Keratinocyte (primary cell): Measurements from ENCODE around the gene FAM118B. TPM values are rescaled to one million over a fixed set of nuclear protein-coding genes. Genes with fewer than 3 reads are reported as not detected.

Source experiments
- DNase-seq: peaks from one replicate; pipeline ENCODE4 v3.0.0-alpha.2; 2011; ENCODE audit warnings: low read depth, missing footprints, low spot score
- FAIRE-seq: peaks from 2 replicates; lab custom pipeline; 2011; peaks lifted over from hg19 to GRCh38; lab: Jason Lieb, UNC
- H2AFZ ChIP-seq: 2 replicates; pipeline ENCODE4 v1.6.0; 2012; ENCODE audit warnings: low read length, control low read depth, inconsistent platforms; ENCODE audit not compliant: control insufficient read depth
- H3K27ac ChIP-seq: 2 replicates; pipeline ENCODE4 v1.5.1; 2011; ENCODE audit warnings: low read length; ENCODE audit not compliant: control insufficient read depth, insufficient read depth
- H3K27me3 ChIP-seq: 3 replicates; pipeline ENCODE4 v1.6.0; 2011; ENCODE audit warnings: low read length; ENCODE audit not compliant: control insufficient read depth, insufficient read depth; ENCODE audit errors: extremely low read depth
- H3K36me3 ChIP-seq, 2 experiments: 2 replicates in 1 of 2; 3 replicates in 1 of 2; pipeline ENCODE4 v1.5.1; 2011; ENCODE audit warnings: low read length in 2 of 2, mild to moderate bottlenecking in 1 of 2; ENCODE audit not compliant: control insufficient read depth in 2 of 2, insufficient read depth in 2 of 2; ENCODE audit errors: extremely low read depth in 1 of 2
- H3K4me1 ChIP-seq: 3 replicates; pipeline ENCODE4 v1.5.1; 2011; ENCODE audit warnings: low read length; ENCODE audit not compliant: control insufficient read depth, insufficient read depth; ENCODE audit errors: extremely low read depth
- H3K4me2 ChIP-seq: 3 replicates; pipeline ENCODE4 v1.6.0; 2011; ENCODE audit warnings: low read depth, low read length; ENCODE audit not compliant: control insufficient read depth, insufficient read depth; ENCODE audit errors: extremely low read depth
- H3K4me3 ChIP-seq, 3 experiments: fragments of 200-600 bp in 1 of 3; sonication (generic) in 1 of 3; 2 replicates in 2 of 3; 3 replicates in 1 of 3; pipeline ENCODE4 v1.5.1; 2011 to 2016; ENCODE audit warnings: low read length in 3 of 3, mild to moderate bottlenecking in 3 of 3, control low read depth in 2 of 3, inconsistent platforms in 1 of 3, low read depth in 1 of 3, mixed read lengths in 1 of 3, mixed run types in 1 of 3, moderate library complexity in 1 of 3; ENCODE audit not compliant: control insufficient read depth in 2 of 3, insufficient read depth in 2 of 3; ENCODE audit errors: extremely low read depth in 1 of 3
- H3K79me2 ChIP-seq: 2 replicates; pipeline ENCODE4 v1.6.0; 2012; ENCODE audit warnings: low read length; ENCODE audit not compliant: control insufficient read depth, insufficient read depth
- H3K9ac ChIP-seq: 3 replicates; pipeline ENCODE4 v1.6.0; 2011; ENCODE audit warnings: low read length; ENCODE audit not compliant: control insufficient read depth, insufficient read depth; ENCODE audit errors: extremely low read depth
- H3K9me1 ChIP-seq: 3 replicates; pipeline ENCODE4 v1.6.0; 2011; ENCODE audit warnings: low read length; ENCODE audit not compliant: control insufficient read depth, insufficient read depth; ENCODE audit errors: extremely low read depth
- H3K9me3 ChIP-seq: 2 replicates; pipeline ENCODE4 v1.5.1; 2012; ENCODE audit warnings: low read depth, low read length; ENCODE audit not compliant: control insufficient read depth
- H4K20me1 ChIP-seq: 3 replicates; pipeline ENCODE4 v1.6.0; 2011; ENCODE audit warnings: low read length; ENCODE audit not compliant: control insufficient read depth, insufficient read depth; ENCODE audit errors: extremely low read depth
- EZH2 ChIP-seq: IDR thresholded peaks from one replicate; pipeline ENCODE4 v1.6.1; 2012; ENCODE audit warnings: inconsistent platforms, mild to moderate bottlenecking, low read length, moderate library complexity
- dilution Hi-C: fragments of 300-500 bp; cut with MboI; formaldehyde crosslinking; loops from one replicate; pipeline ENCODE4 v1.7.0; 2020; ENCODE audit warnings: low sequenced_read_pairs; ENCODE audit not compliant: extremely low pct_ligation_motif_present
- polyA plus RNA-seq, 5 experiments: library from polyadenylated mRNA; depleted of rRNA in 3 of 5; stranded (reverse) in 3 of 5; stranded (forward) in 1 of 5; unstranded in 1 of 5; fragments of >200 nt; gene quantifications; 1 replicate in 1 of 5; 2 replicates in 3 of 5; 3 replicates in 1 of 5; pipeline versions ENCODE4 v1.2.1 to v1.2.3, GENCODE V29; 2011 to 2012; ENCODE audit warnings: missing spikeins in 2 of 5, low read depth in 1 of 5, low replicate concordance in 1 of 5
- TF ChIP-seq, protein P1 (sequence below), 3 experiments: IDR thresholded peaks in 1 of 3; conservative IDR thresholded peaks in 1 of 3; optimal IDR thresholded peaks in 1 of 3; 2 replicates in 2 of 3; 3 replicates in 1 of 3; pipeline versions ENCODE3 to v1.5.1; 2011; ENCODE audit warnings: low read length in 3 of 3, mild to moderate bottlenecking in 3 of 3, moderate library complexity in 2 of 3, control low read depth in 1 of 3, inconsistent platforms in 1 of 3; ENCODE audit not compliant: insufficient read depth in 2 of 3; ENCODE audit errors: extremely low read depth in 1 of 3

FAM118B gene
- polyA plus RNA-seq, 1 donor (not counting 4 experiments of a cell fraction or from before 2014, with no cell fraction given), result 32.0 TPM

DNA sequence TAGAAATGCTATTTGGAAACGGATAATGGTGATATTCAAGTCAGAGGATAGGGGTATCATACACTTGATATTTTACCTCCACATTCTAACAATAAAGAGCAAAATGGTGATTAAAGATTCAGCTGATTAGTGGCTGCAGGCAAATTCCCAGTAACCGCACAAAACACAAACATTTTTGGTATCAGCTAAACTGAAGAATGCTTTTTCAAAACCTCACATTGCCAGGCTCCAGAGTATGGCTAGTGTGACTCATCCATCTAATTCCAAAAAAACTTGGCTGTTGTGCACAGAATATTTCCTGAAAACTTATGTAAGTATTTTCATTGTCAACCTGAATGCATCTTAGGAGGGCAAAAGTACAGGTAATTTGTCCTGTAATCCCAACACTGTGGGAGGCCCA lies 46.2 kb downstream of the FAM118B start:
- no peak overlapping the region for H3K27ac ChIP-seq
- H3K9ac ChIP-seq, result no peak overlapping the region
- H3K4me1 ChIP-seq, result no peaks in the 10 kb centered on the region
- no peaks in the 10 kb centered on the region for H3K9me1 ChIP-seq
- H2AFZ ChIP-seq, result no peak overlapping the region
- no peak overlapping the region for H3K4me2 ChIP-seq
- dilution Hi-C loops, result no loop called here
- no peaks in the 10 kb centered on the region for H3K27me3 ChIP-seq
- H3K9me3 ChIP-seq, result no peaks in the 10 kb centered on the region
- FAIRE-seq (no peak), DNase-seq (no peak)
- no peaks in the 10 kb centered on the region for H4K20me1 ChIP-seq
- H3K79me2 ChIP-seq, result no peaks in the 10 kb centered on the region
- no peak for TF ChIP-seq EZH2
- TF ChIP-seq, protein P1, sequence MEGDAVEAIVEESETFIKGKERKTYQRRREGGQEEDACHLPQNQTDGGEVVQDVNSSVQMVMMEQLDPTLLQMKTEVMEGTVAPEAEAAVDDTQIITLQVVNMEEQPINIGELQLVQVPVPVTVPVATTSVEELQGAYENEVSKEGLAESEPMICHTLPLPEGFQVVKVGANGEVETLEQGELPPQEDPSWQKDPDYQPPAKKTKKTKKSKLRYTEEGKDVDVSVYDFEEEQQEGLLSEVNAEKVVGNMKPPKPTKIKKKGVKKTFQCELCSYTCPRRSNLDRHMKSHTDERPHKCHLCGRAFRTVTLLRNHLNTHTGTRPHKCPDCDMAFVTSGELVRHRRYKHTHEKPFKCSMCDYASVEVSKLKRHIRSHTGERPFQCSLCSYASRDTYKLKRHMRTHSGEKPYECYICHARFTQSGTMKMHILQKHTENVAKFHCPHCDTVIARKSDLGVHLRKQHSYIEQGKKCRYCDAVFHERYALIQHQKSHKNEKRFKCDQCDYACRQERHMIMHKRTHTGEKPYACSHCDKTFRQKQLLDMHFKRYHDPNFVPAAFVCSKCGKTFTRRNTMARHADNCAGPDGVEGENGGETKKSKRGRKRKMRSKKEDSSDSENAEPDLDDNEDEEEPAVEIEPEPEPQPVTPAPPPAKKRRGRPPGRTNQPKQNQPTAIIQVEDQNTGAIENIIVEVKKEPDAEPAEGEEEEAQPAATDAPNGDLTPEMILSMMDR (optimal IDR thresholded peaks at IDR 0.05 in 1 of 3, IDR thresholded peaks at IDR 0.05 in 1 of 3, conservative IDR thresholded peaks at IDR 0.05 in 1 of 3; ENCODE audit: extremely low read depth in 1 of 3, insufficient read depth in 2 of 3, low read length in 3 of 3), result no peak
- peaks cover 5 to 11% of the 10 kb centered on the region in 2 experiments for H3K36me3 ChIP-seq
- no peak overlapping the region for H3K4me3 ChIP-seq

DNA sequence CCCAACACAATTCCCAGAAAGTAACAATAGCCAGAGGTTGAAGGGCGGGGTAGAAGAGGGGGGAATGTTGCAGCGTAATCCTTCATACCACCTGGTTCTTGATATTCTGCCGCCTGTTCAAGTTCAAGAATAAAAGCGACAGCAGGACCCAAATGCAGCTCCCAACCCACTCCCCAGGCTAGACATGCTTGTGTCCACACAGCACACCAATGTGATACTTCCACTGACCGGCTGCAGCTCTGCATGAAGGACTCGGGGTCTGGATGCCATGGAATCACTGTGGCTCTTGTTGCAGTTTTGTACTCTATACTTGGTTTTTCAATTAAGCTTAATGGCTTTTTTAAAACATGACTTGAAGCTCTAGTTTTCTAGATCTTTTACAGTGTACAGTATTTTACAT lies 50.6 kb downstream of the FAM118B start:
- Histone ChIP-seq H3K27ac (no peak overlapping the region), H3K9me3 (no peaks in the 10 kb centered on the region), H3K4me2 (no peak overlapping the region), H3K4me1 (no peaks in the 10 kb centered on the region), H3K9me1 (no peaks in the 10 kb centered on the region), H3K27me3 (no peaks in the 10 kb centered on the region), H3K79me2 (peaks cover 10% of the 10 kb centered on the region), H4K20me1 (no peaks in the 10 kb centered on the region), H3K36me3 (peaks cover 40 to 41% of the 10 kb centered on the region in 2 experiments), H2AFZ (no peak overlapping the region), H3K4me3 (no peak overlapping the region), H3K9ac (no peak overlapping the region)
- no peak for FAIRE-seq
- dilution Hi-C loops, result no loop called here
- DNase-seq, result no peak
- TF ChIP-seq, protein P1 (optimal IDR thresholded peaks at IDR 0.05 in 1 of 3, IDR thresholded peaks at IDR 0.05 in 1 of 3, conservative IDR thresholded peaks at IDR 0.05 in 1 of 3; ENCODE audit: extremely low read depth in 1 of 3, insufficient read depth in 2 of 3, low read length in 3 of 3), result no peak
- TF ChIP-seq EZH2, result no peak
